ENCODE data around the gene SPAST.

SPAST gene

GRCh38 chr2:32074134-32074506 is 10.8 kb downstream of the SPAST start:
- H3K27ac ChIP-seq = no peak overlapping the region
- TF ChIP-seq CTCF (conservative IDR thresholded peaks at IDR 0.05) = no peak

- TF ChIP-seq CTCF (conservative IDR thresholded peaks at IDR 0.05) = no peak
- H3K27ac ChIP-seq = no peak overlapping the region
These were observed 32.3 kb downstream of the SPAST start for GRCh38 chr2:32095671-32096070.

GRCh38 chr2:32108111-32108510 is 44.8 kb downstream of the SPAST start:
- no peak for TF ChIP-seq CTCF (conservative IDR thresholded peaks at IDR 0.05)
- no peak overlapping the region for H3K27ac ChIP-seq

GRCh38 chr2:32118055-32118454 is 54.7 kb downstream of the SPAST start:
- no peak overlapping the region for H3K27ac ChIP-seq
- no peak for TF ChIP-seq CTCF (conservative IDR thresholded peaks at IDR 0.05)

- H3K27ac ChIP-seq = no peak overlapping the region
These were observed 55.8 kb downstream of the SPAST start for GRCh38 chr2:32119161-32119560.

GRCh38 chr2:32124660-32125059 is 61.3 kb downstream of the SPAST start:
- TF ChIP-seq CTCF (conservative IDR thresholded peaks at IDR 0.05) = no peak
- no peak overlapping the region for H3K27ac ChIP-seq

More at GRCh38 chr2:32119161-32119560, 55.8 kb downstream of the SPAST start:
- TF ChIP-seq CTCF (conservative IDR thresholded peaks at IDR 0.05) = no peak

GRCh38 chr2:32128636-32129035 is 65.3 kb downstream of the SPAST start:
- H3K27ac ChIP-seq = peak overlapping the region; percentile 30
- TF ChIP-seq CTCF (conservative IDR thresholded peaks at IDR 0.05) = no peak

GRCh38 chr2:32129086-32129485 is 65.7 kb downstream of the SPAST start:
- TF ChIP-seq CTCF (conservative IDR thresholded peaks at IDR 0.05) = no peak

More at GRCh38 chr2:32129086-32129485, 65.7 kb downstream of the SPAST start:
- peak overlapping the region; percentile 30 for H3K27ac ChIP-seq
